K562 (cell line): ENCODE measurements around the gene IRF6. TPM values are rescaled to one million over a fixed set of nuclear protein-coding genes. Genes with fewer than 3 reads are reported as not detected.
A peak's percentile ranks its signal among the peaks of the same experiment; 100 is the strongest.

ENCODE experiments used
- BDP1 ChIP-seq: IDR thresholded peaks from 3 replicates; pipeline ENCODE4 v1.6.1; 2011; ENCODE audit not compliant: insufficient read length, insufficient read depth
- CBFA2T2 ChIP-seq: fragments of 450-650 bp; conservative IDR thresholded peaks from 2 replicates; pipeline ENCODE4 v1.6.1; 2017; ENCODE audit warnings: mild to moderate bottlenecking
- CXXC5 ChIP-seq: fragments of 250-450 bp; sonication (Bioruptor Pico); IDR thresholded peaks from 2 replicates; pipeline ENCODE4 v1.8.0; 2022; ENCODE audit warnings: inconsistent platforms, mild to moderate bottlenecking, moderate library complexity
- GABPB1 ChIP-seq: sonication (generic); formaldehyde crosslinking; IDR thresholded peaks from 2 replicates; pipeline ENCODE4 v1.8.0; 2022; ENCODE audit warnings: mild to moderate bottlenecking, missing genetic modification reagents
- LCOR ChIP-seq: sonication (generic); formaldehyde crosslinking; IDR thresholded peaks from 2 replicates; pipeline ENCODE4 v1.8.0; 2022; ENCODE audit warnings: mild to moderate bottlenecking, missing genetic modification reagents
- MBD2 ChIP-seq: sonication (generic); IDR thresholded peaks from 2 replicates; pipeline ENCODE4 v1.6.1; 2016; ENCODE audit warnings: low read depth, borderline replicate concordance
- MYNN ChIP-seq, 2 experiments: sonication (generic); formaldehyde crosslinking in 1 of 2; IDR thresholded peaks; 2 replicates each; pipeline versions ENCODE4 v1.5.0 to v1.6.1; 2016 to 2020; ENCODE audit warnings: antibody characterized with exemption in 1 of 2, missing genetic modification reagents in 1 of 2
- TGIF2 ChIP-seq: sonication (generic); formaldehyde crosslinking; IDR thresholded peaks from 2 replicates; pipeline ENCODE4 v1.8.1; 2022; ENCODE audit warnings: mild to moderate bottlenecking, missing genetic modification reagents, moderate library complexity
- ZBTB34 ChIP-seq: fragments of 250-450 bp; sonication (Bioruptor Pico); IDR thresholded peaks from 2 replicates; pipeline ENCODE4 v1.8.0; 2021; ENCODE audit warnings: mild to moderate bottlenecking, moderate library complexity
- ZNF699 ChIP-seq: fragments of 250-450 bp; sonication (Bioruptor Pico); IDR thresholded peaks from 2 replicates; pipeline ENCODE4 v1.8.0; 2021; ENCODE audit warnings: mild to moderate bottlenecking, moderate library complexity; ENCODE audit not compliant: insufficient replicate concordance
- ZNF780A ChIP-seq: fragments of 250-450 bp; sonication (Bioruptor Pico); IDR thresholded peaks from 2 replicates; pipeline ENCODE4 v1.5.0; 2021; ENCODE audit warnings: mild to moderate bottlenecking
- ZSCAN32 ChIP-seq: fragments of 450-650 bp; formaldehyde crosslinking; IDR thresholded peaks from 2 replicates; pipeline ENCODE4 v1.4.0; 2020; ENCODE audit warnings: mild to moderate bottlenecking, moderate library complexity
- polyA plus RNA-seq, 8 experiments: library from polyadenylated mRNA; depleted of rRNA in 4 of 8; stranded (reverse) in 5 of 8; unstranded in 3 of 8; fragments of >200 nt; fragmentation: Nextera tagmentation in 2 of 8; fragmentation: Illumina TruSeq in 1 of 8; extraction: Ambion mirVana in 2 of 8; extraction: Trizol in 1 of 8; gene quantifications; 2 replicates each; pipeline versions ENCODE4 v1.2.1 to v1.2.3, GENCODE V29; 2011 to 2014; ENCODE audit warnings: inconsistent platforms in 1 of 8, missing spikeins in 1 of 8
- total RNA-seq, 7 experiments: library from RNA; depleted of rRNA in 6 of 7; stranded (reverse); fragments of >200 nt in 6 of 7; fragmentation: Illumina TruSeq in 2 of 7; extraction: Trizol in 2 of 7; gene quantifications; 2 replicates each; pipeline versions ENCODE4 v1.2.1 to v1.2.3, GENCODE V29; 2011 to 2021; ENCODE audit warnings: low replicate concordance in 1 of 7
- TF ChIP-seq, protein P1 (sequence below): fragments of 250-450 bp; sonication (Bioruptor Pico); IDR thresholded peaks from 2 replicates; pipeline ENCODE4 v1.4.0; 2020
- TF ChIP-seq, protein P2 (sequence below): fragments of 450-650 bp; IDR thresholded peaks from 2 replicates; pipeline ENCODE4 v1.6.1; 2016; ENCODE audit warnings: mild to moderate bottlenecking, moderate library complexity
- TF ChIP-seq, protein P3 (sequence below): fragments of 250-450 bp; sonication (Bioruptor Pico); IDR thresholded peaks from 2 replicates; pipeline ENCODE4 v1.9.0; 2021; ENCODE audit warnings: mild to moderate bottlenecking

The IRF6 gene
- total and polyA plus RNA-seq, 9 of the 15 experiments (the other 6 are each of a cell fraction or from before 2014, with no cell fraction given) = 0.03 to 0.65 (median 0.17) TPM

GRCh38 chr1:209808059-209808581, 2.2 kb upstream of the IRF6 start (continued):
- TF ChIP-seq, protein P1, sequence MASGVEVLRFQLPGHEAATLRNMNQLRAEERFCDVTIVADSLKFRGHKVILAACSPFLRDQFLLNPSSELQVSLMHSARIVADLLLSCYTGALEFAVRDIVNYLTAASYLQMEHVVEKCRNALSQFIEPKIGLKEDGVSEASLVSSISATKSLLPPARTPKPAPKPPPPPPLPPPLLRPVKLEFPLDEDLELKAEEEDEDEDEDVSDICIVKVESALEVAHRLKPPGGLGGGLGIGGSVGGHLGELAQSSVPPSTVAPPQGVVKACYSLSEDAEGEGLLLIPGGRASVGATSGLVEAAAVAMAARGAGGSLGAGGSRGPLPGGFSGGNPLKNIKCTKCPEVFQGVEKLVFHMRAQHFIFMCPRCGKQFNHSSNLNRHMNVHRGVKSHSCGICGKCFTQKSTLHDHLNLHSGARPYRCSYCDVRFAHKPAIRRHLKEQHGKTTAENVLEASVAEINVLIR (CRISPR knock-in tag) = no peak
- TF ChIP-seq MBD2 (no peak), CXXC5 (no peak; the same call in 1 of the 2 replicates), CBFA2T2 (peak; percentile 40; the same call in 1 of the 2 replicates), ZBTB34 (CRISPR knock-in tag) (no peak), ZNF780A (CRISPR knock-in tag) (no peak), ZNF699 (no peak), BDP1 (no peak), ZSCAN32 (CRISPR knock-in tag) (no peak), GABPB1 (CRISPR knock-in tag) (no peak), LCOR (CRISPR knock-in tag) (no peak), MYNN (IDR thresholded peaks at IDR 0.05) (no peak; the same call in 1 of the 2 replicates), MYNN (CRISPR knock-in tag; IDR thresholded peaks at IDR 0.05) (no peak), TGIF2 (CRISPR knock-in tag) (no peak)
- TF ChIP-seq, protein P2, sequence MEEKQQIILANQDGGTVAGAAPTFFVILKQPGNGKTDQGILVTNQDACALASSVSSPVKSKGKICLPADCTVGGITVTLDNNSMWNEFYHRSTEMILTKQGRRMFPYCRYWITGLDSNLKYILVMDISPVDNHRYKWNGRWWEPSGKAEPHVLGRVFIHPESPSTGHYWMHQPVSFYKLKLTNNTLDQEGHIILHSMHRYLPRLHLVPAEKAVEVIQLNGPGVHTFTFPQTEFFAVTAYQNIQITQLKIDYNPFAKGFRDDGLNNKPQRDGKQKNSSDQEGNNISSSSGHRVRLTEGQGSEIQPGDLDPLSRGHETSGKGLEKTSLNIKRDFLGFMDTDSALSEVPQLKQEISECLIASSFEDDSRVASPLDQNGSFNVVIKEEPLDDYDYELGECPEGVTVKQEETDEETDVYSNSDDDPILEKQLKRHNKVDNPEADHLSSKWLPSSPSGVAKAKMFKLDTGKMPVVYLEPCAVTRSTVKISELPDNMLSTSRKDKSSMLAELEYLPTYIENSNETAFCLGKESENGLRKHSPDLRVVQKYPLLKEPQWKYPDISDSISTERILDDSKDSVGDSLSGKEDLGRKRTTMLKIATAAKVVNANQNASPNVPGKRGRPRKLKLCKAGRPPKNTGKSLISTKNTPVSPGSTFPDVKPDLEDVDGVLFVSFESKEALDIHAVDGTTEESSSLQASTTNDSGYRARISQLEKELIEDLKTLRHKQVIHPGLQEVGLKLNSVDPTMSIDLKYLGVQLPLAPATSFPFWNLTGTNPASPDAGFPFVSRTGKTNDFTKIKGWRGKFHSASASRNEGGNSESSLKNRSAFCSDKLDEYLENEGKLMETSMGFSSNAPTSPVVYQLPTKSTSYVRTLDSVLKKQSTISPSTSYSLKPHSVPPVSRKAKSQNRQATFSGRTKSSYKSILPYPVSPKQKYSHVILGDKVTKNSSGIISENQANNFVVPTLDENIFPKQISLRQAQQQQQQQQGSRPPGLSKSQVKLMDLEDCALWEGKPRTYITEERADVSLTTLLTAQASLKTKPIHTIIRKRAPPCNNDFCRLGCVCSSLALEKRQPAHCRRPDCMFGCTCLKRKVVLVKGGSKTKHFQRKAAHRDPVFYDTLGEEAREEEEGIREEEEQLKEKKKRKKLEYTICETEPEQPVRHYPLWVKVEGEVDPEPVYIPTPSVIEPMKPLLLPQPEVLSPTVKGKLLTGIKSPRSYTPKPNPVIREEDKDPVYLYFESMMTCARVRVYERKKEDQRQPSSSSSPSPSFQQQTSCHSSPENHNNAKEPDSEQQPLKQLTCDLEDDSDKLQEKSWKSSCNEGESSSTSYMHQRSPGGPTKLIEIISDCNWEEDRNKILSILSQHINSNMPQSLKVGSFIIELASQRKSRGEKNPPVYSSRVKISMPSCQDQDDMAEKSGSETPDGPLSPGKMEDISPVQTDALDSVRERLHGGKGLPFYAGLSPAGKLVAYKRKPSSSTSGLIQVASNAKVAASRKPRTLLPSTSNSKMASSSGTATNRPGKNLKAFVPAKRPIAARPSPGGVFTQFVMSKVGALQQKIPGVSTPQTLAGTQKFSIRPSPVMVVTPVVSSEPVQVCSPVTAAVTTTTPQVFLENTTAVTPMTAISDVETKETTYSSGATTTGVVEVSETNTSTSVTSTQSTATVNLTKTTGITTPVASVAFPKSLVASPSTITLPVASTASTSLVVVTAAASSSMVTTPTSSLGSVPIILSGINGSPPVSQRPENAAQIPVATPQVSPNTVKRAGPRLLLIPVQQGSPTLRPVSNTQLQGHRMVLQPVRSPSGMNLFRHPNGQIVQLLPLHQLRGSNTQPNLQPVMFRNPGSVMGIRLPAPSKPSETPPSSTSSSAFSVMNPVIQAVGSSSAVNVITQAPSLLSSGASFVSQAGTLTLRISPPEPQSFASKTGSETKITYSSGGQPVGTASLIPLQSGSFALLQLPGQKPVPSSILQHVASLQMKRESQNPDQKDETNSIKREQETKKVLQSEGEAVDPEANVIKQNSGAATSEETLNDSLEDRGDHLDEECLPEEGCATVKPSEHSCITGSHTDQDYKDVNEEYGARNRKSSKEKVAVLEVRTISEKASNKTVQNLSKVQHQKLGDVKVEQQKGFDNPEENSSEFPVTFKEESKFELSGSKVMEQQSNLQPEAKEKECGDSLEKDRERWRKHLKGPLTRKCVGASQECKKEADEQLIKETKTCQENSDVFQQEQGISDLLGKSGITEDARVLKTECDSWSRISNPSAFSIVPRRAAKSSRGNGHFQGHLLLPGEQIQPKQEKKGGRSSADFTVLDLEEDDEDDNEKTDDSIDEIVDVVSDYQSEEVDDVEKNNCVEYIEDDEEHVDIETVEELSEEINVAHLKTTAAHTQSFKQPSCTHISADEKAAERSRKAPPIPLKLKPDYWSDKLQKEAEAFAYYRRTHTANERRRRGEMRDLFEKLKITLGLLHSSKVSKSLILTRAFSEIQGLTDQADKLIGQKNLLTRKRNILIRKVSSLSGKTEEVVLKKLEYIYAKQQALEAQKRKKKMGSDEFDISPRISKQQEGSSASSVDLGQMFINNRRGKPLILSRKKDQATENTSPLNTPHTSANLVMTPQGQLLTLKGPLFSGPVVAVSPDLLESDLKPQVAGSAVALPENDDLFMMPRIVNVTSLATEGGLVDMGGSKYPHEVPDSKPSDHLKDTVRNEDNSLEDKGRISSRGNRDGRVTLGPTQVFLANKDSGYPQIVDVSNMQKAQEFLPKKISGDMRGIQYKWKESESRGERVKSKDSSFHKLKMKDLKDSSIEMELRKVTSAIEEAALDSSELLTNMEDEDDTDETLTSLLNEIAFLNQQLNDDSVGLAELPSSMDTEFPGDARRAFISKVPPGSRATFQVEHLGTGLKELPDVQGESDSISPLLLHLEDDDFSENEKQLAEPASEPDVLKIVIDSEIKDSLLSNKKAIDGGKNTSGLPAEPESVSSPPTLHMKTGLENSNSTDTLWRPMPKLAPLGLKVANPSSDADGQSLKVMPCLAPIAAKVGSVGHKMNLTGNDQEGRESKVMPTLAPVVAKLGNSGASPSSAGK = no peak
- TF ChIP-seq, protein P3, sequence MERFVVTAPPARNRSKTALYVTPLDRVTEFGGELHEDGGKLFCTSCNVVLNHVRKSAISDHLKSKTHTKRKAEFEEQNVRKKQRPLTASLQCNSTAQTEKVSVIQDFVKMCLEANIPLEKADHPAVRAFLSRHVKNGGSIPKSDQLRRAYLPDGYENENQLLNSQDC (CRISPR knock-in tag) = no peak
